SK-N-SH (cell line): ENCODE data around the gene CTBP1. TPM values are rescaled to one million over a fixed set of nuclear protein-coding genes. Genes with fewer than 3 reads are reported as not detected.

Experiments
- CTCF ChIA-PET: fragments of 300-600, 350-600 bp; formaldehyde crosslinking; extraction: SDS; loops from one replicate; lab custom pipeline; 2021; lab: Yijun Ruan, JAX
- POLR2A ChIA-PET: fragments of 350-600 bp; sonication (Branson Sonifier 250); formaldehyde crosslinking; extraction: SDS; loops from one replicate; lab custom pipeline; 2020; ENCODE audit warnings: antibody characterized with exemption, inconsistent platforms; lab: Yijun Ruan, JAX
- DNase-seq: peaks from one replicate; pipeline ENCODE4 v3.0.0; 2012
- H2AFZ ChIP-seq: fragments of 200-600 bp; sonication (generic); 2 replicates; pipeline ENCODE4 v1.8.1; 2016; ENCODE audit warnings: antibody characterized with exemption, mild to moderate bottlenecking, low read depth
- H3F3A ChIP-seq: fragments of 200-600 bp; sonication (generic); replicated peaks from 2 replicates; pipeline ENCODE3; 2016; ENCODE audit warnings: antibody characterized with exemption, mild to moderate bottlenecking; ENCODE audit not compliant: insufficient read depth
- H3K27ac ChIP-seq, 2 experiments: fragments of 200-500 bp in 1 of 2; fragments of 200-600 bp in 1 of 2; sonication (Bioruptor generic) in 1 of 2; sonication (generic), shearing (Covaris generic) in 1 of 2; 2 replicates each; pipeline versions ENCODE4 v1.5.1 to v1.6.1; 2014 to 2016; ENCODE audit warnings: low read depth in 2 of 2, inconsistent platforms in 1 of 2, low read length in 1 of 2, mild to moderate bottlenecking in 1 of 2, mixed read lengths in 1 of 2
- H3K27me3 ChIP-seq: fragments of 200-600 bp; sonication (generic), shearing (Covaris generic); 2 replicates; pipeline ENCODE4 v1.6.1; 2016; ENCODE audit warnings: mixed run types; ENCODE audit not compliant: insufficient read depth
- H3K36me3 ChIP-seq, 2 experiments: fragments of 200-500 bp in 1 of 2; fragments of 200-600 bp in 1 of 2; sonication (Bioruptor generic) in 1 of 2; sonication (generic) in 1 of 2; replicated peaks in 1 of 2; 2 replicates each; pipeline versions ENCODE3 to v1.5.1; 2014 to 2016; ENCODE audit warnings: low read length in 1 of 2, mild to moderate bottlenecking in 1 of 2; ENCODE audit not compliant: insufficient read depth in 2 of 2, control insufficient read depth in 1 of 2
- H3K4me1 ChIP-seq, 2 experiments: fragments of 200-500 bp in 1 of 2; fragments of 200-600 bp in 1 of 2; sonication (Bioruptor generic) in 1 of 2; sonication (generic), shearing (Covaris generic) in 1 of 2; 2 replicates each; pipeline versions ENCODE4 v1.5.1 to v1.6.1; 2014 to 2016; ENCODE audit warnings: low read depth in 1 of 2, low read length in 1 of 2, mixed run types in 1 of 2; ENCODE audit not compliant: insufficient read depth in 2 of 2, control insufficient read depth in 1 of 2
- H3K4me2 ChIP-seq: fragments of 200-600 bp; sonication (generic), shearing (Covaris generic); 2 replicates; pipeline ENCODE4 v1.6.1; 2017; ENCODE audit warnings: mixed run types
- H3K4me3 ChIP-seq, 2 experiments: fragments of 200-500 bp in 1 of 2; fragments of 200-600 bp in 1 of 2; sonication (Bioruptor generic) in 1 of 2; sonication (generic), shearing (Covaris generic) in 1 of 2; 2 replicates each; pipeline versions ENCODE4 v1.5.1 to v1.8.1; 2014 to 2016; ENCODE audit warnings: low read depth in 2 of 2, inconsistent platforms in 1 of 2, low read length in 1 of 2, mild to moderate bottlenecking in 1 of 2, mixed read lengths in 1 of 2, moderate library complexity in 1 of 2
- H3K79me2 ChIP-seq: fragments of 200-600 bp; sonication (generic); 2 replicates; pipeline ENCODE4 v1.8.1; 2017; ENCODE audit warnings: mild to moderate bottlenecking; ENCODE audit not compliant: insufficient read depth
- H3K9ac ChIP-seq: fragments of 200-600 bp; sonication (generic); 2 replicates; pipeline ENCODE4 v1.6.1; 2017; ENCODE audit warnings: mixed run types
- H3K9me2 ChIP-seq: fragments of 200-600 bp; sonication (generic); 2 replicates; pipeline ENCODE4 v1.6.1; 2017; ENCODE audit warnings: mixed run types
- H3K9me3 ChIP-seq: fragments of 200-600 bp; sonication (generic); 2 replicates; pipeline ENCODE4 v1.6.1; 2017; ENCODE audit warnings: mixed run types, mild to moderate bottlenecking, moderate library complexity
- H4K20me1 ChIP-seq: fragments of 200-600 bp; sonication (generic); 2 replicates; pipeline ENCODE4 v1.6.1; 2017; ENCODE audit warnings: mild to moderate bottlenecking, mixed run types; ENCODE audit not compliant: insufficient read depth
- CTCF ChIP-seq: fragments of 200-600 bp; sonication (generic); IDR thresholded peaks from 2 replicates; pipeline ENCODE4 v1.6.1; 2017; ENCODE audit warnings: antibody characterized with exemption, mild to moderate bottlenecking, moderate library complexity
- ELF1 ChIP-seq: IDR thresholded peaks from 2 replicates; pipeline ENCODE4 v1.4.0; 2012
- EZH2phosphoT487 ChIP-seq: fragments of 200-600 bp; sonication (generic); IDR thresholded peaks from 2 replicates; pipeline ENCODE4 v1.6.1; 2017; ENCODE audit warnings: low read depth, mixed run types, mild to moderate bottlenecking, antibody characterized with exemption, moderate library complexity, borderline replicate concordance
- FOXJ3 ChIP-seq: sonication (generic); formaldehyde crosslinking; IDR thresholded peaks from 2 replicates; pipeline ENCODE4 v1.5.1; 2020; ENCODE audit warnings: mild to moderate bottlenecking, missing genetic modification reagents
- FOXM1 ChIP-seq: IDR thresholded peaks from 2 replicates; pipeline ENCODE4 v1.4.0; 2012; ENCODE audit warnings: low read depth, mild to moderate bottlenecking
- JUND ChIP-seq: IDR thresholded peaks from 2 replicates; pipeline ENCODE4 v1.4.0; 2012
- MEF2A ChIP-seq: IDR thresholded peaks from 2 replicates; pipeline ENCODE4 v1.4.0; 2012; ENCODE audit warnings: low read depth, borderline replicate concordance
- MXI1 ChIP-seq: IDR thresholded peaks from 2 replicates; pipeline ENCODE4 v1.6.1; 2012; ENCODE audit warnings: mild to moderate bottlenecking, low read depth, low read length, improper control_type of control experiment
- NFIC ChIP-seq: IDR thresholded peaks from 2 replicates; pipeline ENCODE4 v1.4.0; 2012; ENCODE audit warnings: borderline replicate concordance
- POLR2AphosphoS5 ChIP-seq: IDR thresholded peaks from 2 replicates; pipeline ENCODE4 v1.6.1; 2012; ENCODE audit warnings: low read depth, low read length
- RAD21 ChIP-seq: IDR thresholded peaks from 2 replicates; pipeline ENCODE4 v1.6.1; 2012; ENCODE audit warnings: mild to moderate bottlenecking, low read length
- RCOR1 ChIP-seq: fragments of 150-350 bp; IDR thresholded peaks from 2 replicates; pipeline ENCODE4 v1.6.1; 2017; ENCODE audit warnings: antibody characterized with exemption, low read length
- RXRA ChIP-seq: IDR thresholded peaks from 2 replicates; pipeline ENCODE4 v1.4.0; 2012; ENCODE audit warnings: low read depth, mild to moderate bottlenecking, borderline replicate concordance
- TAF1 ChIP-seq: IDR thresholded peaks from 2 replicates; pipeline ENCODE4 v1.6.1; 2012; ENCODE audit warnings: low read depth, mild to moderate bottlenecking, low read length, moderate library complexity, borderline replicate concordance
- USF1 ChIP-seq: IDR thresholded peaks from 2 replicates; pipeline ENCODE4 v1.4.0; 2012; ENCODE audit warnings: low read depth, borderline replicate concordance
- USF2 ChIP-seq: fragments of 150-350 bp; IDR thresholded peaks from 2 replicates; pipeline ENCODE4 v1.6.1; 2017; ENCODE audit warnings: antibody characterized with exemption, low read length, low read depth, borderline replicate concordance
- YY1 ChIP-seq: IDR thresholded peaks from 2 replicates; pipeline ENCODE4 v1.4.0; 2012; ENCODE audit warnings: low read depth, mild to moderate bottlenecking
- WGBS: methylation state at CpG from one replicate; pipeline ENCODE4 v1.1.6; 2017; ENCODE audit warnings: low lambda C conversion rate; 5-methylcytosine and 5-hydroxymethylcytosine counted together
- polyA plus RNA-seq, 3 experiments: library from polyadenylated mRNA; depleted of rRNA; stranded (reverse); fragments of >200 nt; gene quantifications; 2 replicates each; pipeline ENCODE4 v1.2.3, GENCODE V29; 2012

Gene CTBP1
- polyA plus RNA-seq, 1 of the 3 experiments (the other 2 are of a cell fraction) = 183 TPM

GRCh38 chr4:1241466-1241935 lies 7.4 kb downstream of the CTBP1 start:
- H4K20me1 ChIP-seq = peaks cover 79% of the 10 kb centered on the region
- peaks cover 74% of the 10 kb centered on the region for H3K79me2 ChIP-seq
- H3K4me1 ChIP-seq = peaks cover 4 to 16% of the 10 kb centered on the region in 2 experiments; a peak in 2 of 4 replicates
- TF ChIP-seq FOXJ3 (CRISPR knock-in tag) (no peak), RXRA (no peak), RCOR1 (no peak), FOXM1 (no peak)
- DNase-seq = peak; percentile 22
- H3K4me2 ChIP-seq = no peak overlapping the region
- no peaks in the 10 kb centered on the region for H3K27me3 ChIP-seq
- POLR2A ChIA-PET = no interaction called here
- WGBS = 100% methylated on average over 4 of the region's 21 CpGs
- no peaks in the 10 kb centered on the region for H3F3A ChIP-seq
- CTCF ChIA-PET = interaction anchor here (1.0 kb wide), 1 partner anchor 111 kb away, joined by 3 read pairs; no protein-coding TSS in a partner anchor
- no peak overlapping the region for H2AFZ ChIP-seq
- peaks cover 0 to 50% of the 10 kb centered on the region in 2 experiments for H3K36me3 ChIP-seq
- H3K27ac ChIP-seq = no peak overlapping the region
- H3K9me2 ChIP-seq = no peaks in the 10 kb centered on the region
- H3K9ac ChIP-seq = no peak overlapping the region
- H3K9me3 ChIP-seq = no peaks in the 10 kb centered on the region
- no peak overlapping the region for H3K4me3 ChIP-seq

GRCh38 chr4:1240721-1241465 lies 8.0 kb downstream of the CTBP1 start:
- H3K4me3 ChIP-seq = no peak overlapping the region
- POLR2A ChIA-PET = no interaction called here
- H3K4me2 ChIP-seq = no peak overlapping the region
- H3K9ac ChIP-seq = no peak overlapping the region
- H4K20me1 ChIP-seq = peaks cover 73% of the 10 kb centered on the region
- peaks cover 0 to 10% of the 10 kb centered on the region in 2 experiments; a peak in 1 of 4 replicates for H3K4me1 ChIP-seq
- DNase-seq = peak; percentile 17
- CTCF ChIA-PET = interaction anchor here (1.0 kb wide), 1 partner anchor 110 kb away, joined by 3 read pairs; no protein-coding TSS in a partner anchor
- H3K9me2 ChIP-seq = no peaks in the 10 kb centered on the region
- no peaks in the 10 kb centered on the region for H3F3A ChIP-seq
- WGBS = 97% methylated on average over 17 of the region's 37 CpGs
- H2AFZ ChIP-seq = no peak overlapping the region
- H3K9me3 ChIP-seq = no peaks in the 10 kb centered on the region
- peaks cover 68% of the 10 kb centered on the region for H3K79me2 ChIP-seq
- H3K36me3 ChIP-seq = peaks cover 0 to 54% of the 10 kb centered on the region in 2 experiments
- no peaks in the 10 kb centered on the region for H3K27me3 ChIP-seq
- no peak overlapping the region for H3K27ac ChIP-seq
- TF ChIP-seq MEF2A (no peak), RCOR1 (no peak), USF1 (no peak), ELF1 (no peak), TAF1 (no peak), EZH2phosphoT487 (no peak)

- Histone ChIP-seq H3K4me2 (no peak overlapping the region), H3K79me2 (peaks cover 62% of the 10 kb centered on the region), H3K9ac (no peak overlapping the region), H4K20me1 (peaks cover 70% of the 10 kb centered on the region), H3K27ac (no peak overlapping the region), H3K9me2 (no peaks in the 10 kb centered on the region), H3K36me3 (peaks cover 6 to 62% of the 10 kb centered on the region in 2 experiments), H3F3A (no peaks in the 10 kb centered on the region), H2AFZ (no peak overlapping the region), H3K9me3 (no peaks in the 10 kb centered on the region), H3K4me1 (peaks cover 0 to 11% of the 10 kb centered on the region in 2 experiments; a peak in 1 of 4 replicates), H3K4me3 (no peak overlapping the region), H3K27me3 (no peaks in the 10 kb centered on the region)
- TF ChIP-seq FOXM1 (no peak), NFIC (no peak), MXI1 (no peak), POLR2AphosphoS5 (no peak), TAF1 (no peak), FOXJ3 (CRISPR knock-in tag) (no peak), CTCF (no peak), RAD21 (no peak), JUND (no peak), YY1 (no peak), USF2 (no peak)
- ChIA-PET CTCF (no interaction called here), POLR2A (no interaction called here)
- 93% methylated on average over 12 of the region's 22 CpGs for WGBS
- DNase-seq = peak; percentile 12
Measured at GRCh38 chr4:1239950-1240307, 9.0 kb downstream of the CTBP1 start.
